ENCODE results near the gene ATR. TPM values are rescaled to one million over a fixed set of nuclear protein-coding genes. Genes with fewer than 3 reads are reported as not detected.
"Not testable (repeated sequence)": the region's sequence is repeated elsewhere in the genome, so short reads cannot be mapped to it uniquely, and the experiment has no call there.

The ATR gene
- total RNA-seq, 3 donors from 2014 or later: 25.6 to 63.7 (median 39.0) TPM

DNA sequence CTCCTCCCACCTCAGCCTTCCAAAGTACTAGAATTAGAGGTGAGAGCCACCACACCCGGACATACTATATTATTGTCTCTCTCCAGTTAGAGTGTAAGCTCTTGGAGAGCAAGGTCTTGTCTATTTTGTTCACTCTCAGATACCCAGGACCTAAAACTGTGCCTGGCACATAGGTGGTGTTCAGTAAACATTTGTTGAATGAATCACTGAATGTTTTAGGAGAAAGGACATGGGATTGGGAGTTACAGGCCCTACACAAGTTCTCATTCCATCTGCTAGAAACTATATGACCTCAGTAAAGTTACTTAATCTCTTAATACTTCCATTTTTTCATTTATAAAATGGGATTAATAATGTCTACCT lies 1.5 kb upstream of the ATR start:
- H3K27ac ChIP-seq: peak overlapping the region; percentile 97
- H3K4me3 ChIP-seq: no peak overlapping the region
- H3K36me3 ChIP-seq: no peaks in the 10 kb centered on the region
- H3K27me3 ChIP-seq: no peaks in the 10 kb centered on the region
- H3K9me3 ChIP-seq: no peaks in the 10 kb centered on the region
- H3K4me1 ChIP-seq: peaks cover 0 to 8% of the 10 kb centered on the region in 2 donors
- TF ChIP-seq, protein P1, sequence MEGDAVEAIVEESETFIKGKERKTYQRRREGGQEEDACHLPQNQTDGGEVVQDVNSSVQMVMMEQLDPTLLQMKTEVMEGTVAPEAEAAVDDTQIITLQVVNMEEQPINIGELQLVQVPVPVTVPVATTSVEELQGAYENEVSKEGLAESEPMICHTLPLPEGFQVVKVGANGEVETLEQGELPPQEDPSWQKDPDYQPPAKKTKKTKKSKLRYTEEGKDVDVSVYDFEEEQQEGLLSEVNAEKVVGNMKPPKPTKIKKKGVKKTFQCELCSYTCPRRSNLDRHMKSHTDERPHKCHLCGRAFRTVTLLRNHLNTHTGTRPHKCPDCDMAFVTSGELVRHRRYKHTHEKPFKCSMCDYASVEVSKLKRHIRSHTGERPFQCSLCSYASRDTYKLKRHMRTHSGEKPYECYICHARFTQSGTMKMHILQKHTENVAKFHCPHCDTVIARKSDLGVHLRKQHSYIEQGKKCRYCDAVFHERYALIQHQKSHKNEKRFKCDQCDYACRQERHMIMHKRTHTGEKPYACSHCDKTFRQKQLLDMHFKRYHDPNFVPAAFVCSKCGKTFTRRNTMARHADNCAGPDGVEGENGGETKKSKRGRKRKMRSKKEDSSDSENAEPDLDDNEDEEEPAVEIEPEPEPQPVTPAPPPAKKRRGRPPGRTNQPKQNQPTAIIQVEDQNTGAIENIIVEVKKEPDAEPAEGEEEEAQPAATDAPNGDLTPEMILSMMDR (IDR thresholded peaks at IDR 0.05): no peak
- TF ChIP-seq POLR2AphosphoS5 (IDR thresholded peaks at IDR 0.05): no peak
- TF ChIP-seq POLR2A (IDR thresholded peaks at IDR 0.05): no peak
- intact Hi-C loops (cut with DNase I; ENCODE audit: low total_unique reads): no loop called here
- no peak for DNase-seq (ENCODE audit: low spot score in 2 of 2)

DNA sequence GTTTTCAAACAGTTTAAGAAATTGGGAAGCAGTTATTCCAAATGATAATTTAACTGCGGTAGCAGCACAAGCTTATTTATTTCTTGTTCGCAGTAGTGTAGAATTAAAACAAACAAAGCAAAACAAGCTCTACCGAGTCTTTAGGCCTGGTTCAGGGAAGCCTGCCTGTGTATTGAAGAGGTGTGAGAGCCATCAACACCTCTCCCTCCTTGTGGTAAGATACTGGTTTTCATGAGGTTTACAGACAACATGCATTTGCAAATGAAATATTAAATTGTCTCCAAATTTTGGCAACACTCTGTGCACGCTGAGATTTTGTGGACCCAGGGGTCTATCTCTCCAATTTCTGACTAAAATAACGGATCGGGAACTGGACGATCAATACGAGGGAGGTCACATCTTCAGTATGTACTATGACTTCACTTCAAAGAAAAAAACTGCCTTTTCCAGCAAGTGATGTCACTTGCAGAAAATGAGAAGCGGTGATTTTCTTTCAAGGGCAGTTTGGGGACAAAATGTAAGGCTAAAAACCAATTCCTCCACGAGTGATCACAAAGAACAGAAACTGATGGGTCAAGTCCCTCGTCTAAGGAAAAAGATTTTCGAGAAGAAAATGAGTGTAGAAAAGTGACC lies 721 bp downstream of the ATR start:
- intact Hi-C loops (cut with DNase I; ENCODE audit: low total_unique reads): no loop called here
- H3K4me3 ChIP-seq: peak overlapping the region; percentile 89 to 99 (median 90)

DNA sequence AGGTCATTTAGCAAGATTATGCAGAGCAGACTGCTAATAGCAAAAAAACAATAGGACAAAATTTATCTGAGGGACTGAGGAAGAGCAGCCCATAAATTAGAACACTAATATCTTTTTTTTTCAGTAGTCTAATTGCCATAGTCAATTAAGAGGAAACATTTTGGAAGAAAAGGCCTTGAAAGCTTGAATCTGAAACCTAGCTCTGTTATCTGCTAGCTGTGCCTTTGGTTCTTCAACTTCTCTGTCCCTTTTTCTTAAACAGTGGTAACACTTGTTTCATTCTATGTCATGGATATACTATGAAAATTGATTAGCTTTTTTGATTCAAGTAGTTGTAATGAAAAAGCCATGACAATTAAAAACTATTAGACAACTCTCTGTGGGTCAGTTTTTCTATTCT lies 1.7 kb downstream of the ATR start:
- H3K27ac ChIP-seq: no peak overlapping the region
- no peaks in the 10 kb centered on the region for H3K9me3 ChIP-seq
- no peak for TF ChIP-seq POLR2A (IDR thresholded peaks at IDR 0.05)
- TF ChIP-seq POLR2AphosphoS5 (IDR thresholded peaks at IDR 0.05): no peak
- TF ChIP-seq, protein P1 (IDR thresholded peaks at IDR 0.05): no peak
- DNase-seq (ENCODE audit: low spot score in 2 of 2): no peak
- no peaks in the 10 kb centered on the region for H3K27me3 ChIP-seq
- peaks cover 0 to 8% of the 10 kb centered on the region in 2 donors for H3K4me1 ChIP-seq
- H3K4me3 ChIP-seq: no peak overlapping the region
- H3K36me3 ChIP-seq: no peaks in the 10 kb centered on the region
- intact Hi-C loops (cut with DNase I; ENCODE audit: low total_unique reads): no loop called here

More for the DNA sequence above, 721 bp downstream of the ATR start:
- DNase-seq (ENCODE audit: low spot score in 2 of 2): no peak
- Histone ChIP-seq H3K36me3 (no peaks in the 10 kb centered on the region), H3K27me3 (no peaks in the 10 kb centered on the region), H3K9me3 (no peaks in the 10 kb centered on the region), H3K27ac (peak overlapping the region; percentile 97), H3K4me1 (peaks cover 0 to 8% of the 10 kb centered on the region in 2 donors)
- TF ChIP-seq POLR2A (IDR thresholded peaks at IDR 0.05): no peak
- TF ChIP-seq, protein P1 (IDR thresholded peaks at IDR 0.05): no peak

DNA sequence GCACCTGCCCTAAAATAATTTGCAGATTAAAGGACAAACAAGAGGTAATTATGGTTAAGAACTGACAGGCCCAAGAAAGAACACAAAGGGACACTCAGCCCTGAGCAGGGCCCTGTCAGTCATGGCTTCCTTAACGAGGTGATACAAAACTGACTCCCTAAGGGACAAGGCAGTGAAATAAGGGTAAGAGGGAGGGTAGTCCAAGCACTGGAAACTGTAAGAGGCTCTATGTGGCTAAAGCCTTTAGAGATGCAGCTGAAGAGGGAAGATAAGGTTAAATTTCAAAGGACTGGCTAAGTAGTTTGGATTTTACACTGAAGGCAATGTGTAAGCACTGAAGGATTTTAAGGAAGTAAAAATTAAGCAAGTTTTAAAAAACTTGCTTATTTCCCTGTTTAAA lies 3.9 kb downstream of the ATR start:
- Histone ChIP-seq H3K9me3 (no peaks in the 10 kb centered on the region), H3K27me3 (no peaks in the 10 kb centered on the region), H3K36me3 (no peaks in the 10 kb centered on the region), H3K4me3 (no peak overlapping the region), H3K4me1 (peaks cover 0 to 8% of the 10 kb centered on the region in 2 donors), H3K27ac (no peak overlapping the region)
- TF ChIP-seq, protein P1 (IDR thresholded peaks at IDR 0.05): no peak
- TF ChIP-seq POLR2AphosphoS5 (IDR thresholded peaks at IDR 0.05) (no peak), POLR2A (IDR thresholded peaks at IDR 0.05) (no peak)
- intact Hi-C loops (cut with DNase I; ENCODE audit: low total_unique reads): no loop called here
- DNase-seq (ENCODE audit: low spot score in 2 of 2): no peak

DNA sequence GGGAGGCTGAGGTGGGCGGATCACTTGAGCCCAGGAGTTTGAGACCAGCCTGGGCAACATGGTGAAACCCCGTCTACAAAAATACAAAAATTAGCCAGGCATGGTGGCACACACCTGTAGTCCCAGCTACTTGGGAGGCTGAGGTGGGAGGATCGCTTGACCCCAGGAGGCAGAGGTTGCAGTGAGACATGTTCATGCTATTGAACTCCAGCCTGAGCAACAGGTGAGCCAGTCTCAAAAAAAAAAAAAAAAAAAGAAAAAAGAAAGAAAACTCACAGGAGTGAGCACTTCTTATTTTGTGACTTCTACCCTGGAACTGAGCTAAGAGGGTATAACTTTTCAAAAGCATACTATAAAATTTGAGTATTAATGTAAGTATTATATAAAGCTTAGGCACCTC lies 4.3 kb downstream of the ATR start:
- H3K27ac ChIP-seq; H3K9me3 ChIP-seq; intact Hi-C loops (cut with DNase I; ENCODE audit: low total_unique reads); H3K27me3 ChIP-seq; DNase-seq (ENCODE audit: low spot score in 2 of 2); H3K4me1 ChIP-seq; H3K4me3 ChIP-seq; H3K36me3 ChIP-seq: not testable (repeated sequence)

DNA sequence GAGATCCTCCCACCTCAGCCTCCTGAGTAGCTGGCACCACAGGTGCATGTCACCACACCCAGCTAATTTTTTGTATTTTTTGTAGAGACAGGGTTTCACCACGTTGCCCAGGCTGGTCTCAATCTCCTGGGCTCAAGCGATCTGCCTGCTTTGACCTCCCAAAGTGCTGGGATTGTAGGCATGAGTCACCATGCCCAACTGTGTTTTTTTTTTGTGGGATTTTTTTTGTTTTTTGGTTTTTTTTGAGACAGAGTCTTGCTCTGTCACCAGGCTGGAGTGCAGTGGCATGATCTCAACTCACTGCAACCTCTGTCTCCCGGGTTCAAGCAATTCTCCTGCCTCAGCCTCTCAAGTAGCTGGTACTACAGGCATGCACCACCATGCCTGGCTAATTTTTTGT lies 9.1 kb downstream of the ATR start:
- H3K27ac ChIP-seq; intact Hi-C loops (cut with DNase I; ENCODE audit: low total_unique reads): not testable (repeated sequence)

More for the DNA sequence above, 9.1 kb downstream of the ATR start:
- not testable (repeated sequence) for H3K36me3 ChIP-seq; H3K4me3 ChIP-seq; DNase-seq (ENCODE audit: low spot score in 2 of 2); H3K9me3 ChIP-seq; H3K4me1 ChIP-seq; H3K27me3 ChIP-seq

Measured in breast epithelium (tissue), 4 donors.